HEK293 (cell line): ENCODE measurements around the gene NINJ2.

Experiments
- KLF1 ChIP-seq: fragments of 450-650 bp; formaldehyde crosslinking; IDR thresholded peaks from 2 replicates; pipeline ENCODE4 v1.5.1; 2016; ENCODE audit warnings: missing biosample characterization, missing genetic modification characterization
- KLF7 ChIP-seq: fragments of 450-650 bp; formaldehyde crosslinking; IDR thresholded peaks from 2 replicates; pipeline ENCODE4 v1.5.1; 2016; ENCODE audit warnings: missing biosample characterization, missing genetic modification characterization, borderline replicate concordance
- MZF1 ChIP-seq: fragments of 450-650 bp; formaldehyde crosslinking; IDR thresholded peaks from 2 replicates; pipeline ENCODE4 v1.5.1; 2017; ENCODE audit warnings: missing biosample characterization, missing genetic modification characterization, borderline replicate concordance
- SCRT2 ChIP-seq: fragments of 450-650 bp; formaldehyde crosslinking; IDR thresholded peaks from 2 replicates; pipeline ENCODE4 v1.5.1; 2016; ENCODE audit warnings: missing biosample characterization, missing genetic modification characterization
- TCF7L2 ChIP-seq: IDR thresholded peaks from 2 replicates; pipeline ENCODE4 v1.6.1; 2011; ENCODE audit warnings: low read depth, mild to moderate bottlenecking, inconsistent platforms, low read length, moderate library complexity, borderline replicate concordance
- TRIM28 ChIP-seq: IDR thresholded peaks from 2 replicates; pipeline ENCODE4 v1.6.1; 2011; ENCODE audit warnings: low read length, control low read depth, borderline replicate concordance
- ZBTB17 ChIP-seq: fragments of 450-650 bp; formaldehyde crosslinking; IDR thresholded peaks from 2 replicates; pipeline ENCODE4 v1.5.1; 2016; ENCODE audit warnings: missing biosample characterization, missing genetic modification characterization
- ZBTB7A ChIP-seq: fragments of 450-650 bp; formaldehyde crosslinking; IDR thresholded peaks from 2 replicates; pipeline ENCODE4 v1.5.1; 2016; ENCODE audit warnings: low read depth, missing biosample characterization, missing genetic modification characterization
- ZFHX2 ChIP-seq: fragments of 450-650 bp; formaldehyde crosslinking; conservative IDR thresholded peaks from 2 replicates; pipeline ENCODE4 v1.5.1; 2016; ENCODE audit warnings: missing biosample characterization, missing genetic modification characterization
- ZNF114 ChIP-seq: fragments of 450-650 bp; formaldehyde crosslinking; IDR thresholded peaks from 2 replicates; pipeline ENCODE4 v1.5.0; 2017; ENCODE audit warnings: missing biosample characterization, missing genetic modification characterization
- ZNF133 ChIP-seq: fragments of 450-650 bp; formaldehyde crosslinking; IDR thresholded peaks from 2 replicates; pipeline ENCODE4 v1.5.1; 2016; ENCODE audit warnings: missing biosample characterization, missing genetic modification characterization
- ZNF140 ChIP-seq: fragments of 450-650 bp; formaldehyde crosslinking; IDR thresholded peaks from 2 replicates; pipeline ENCODE4 v1.5.1; 2016; ENCODE audit warnings: missing biosample characterization, missing genetic modification characterization
- ZNF169 ChIP-seq: fragments of 450-650 bp; formaldehyde crosslinking; IDR thresholded peaks from 2 replicates; pipeline ENCODE4 v1.5.1; 2016; ENCODE audit warnings: missing biosample characterization, missing genetic modification characterization
- ZNF184 ChIP-seq: fragments of 450-650 bp; IDR thresholded peaks from 2 replicates; pipeline ENCODE4 v1.5.1; 2018; ENCODE audit warnings: missing biosample characterization, mild to moderate bottlenecking, missing genetic modification characterization
- ZNF221 ChIP-seq: fragments of 450-650 bp; formaldehyde crosslinking; IDR thresholded peaks from 2 replicates; pipeline ENCODE4 v1.5.1; 2017; ENCODE audit warnings: missing biosample characterization, missing genetic modification characterization, borderline replicate concordance
- ZNF239 ChIP-seq: fragments of 450-650 bp; formaldehyde crosslinking; IDR thresholded peaks from 2 replicates; pipeline ENCODE4 v1.5.1; 2016; ENCODE audit warnings: missing biosample characterization, missing genetic modification characterization
- ZNF24 ChIP-seq: fragments of 450-650 bp; formaldehyde crosslinking; IDR thresholded peaks from 2 replicates; pipeline ENCODE4 v1.5.1; 2016; ENCODE audit warnings: missing biosample characterization, missing genetic modification characterization
- ZNF404 ChIP-seq: fragments of 450-650 bp; formaldehyde crosslinking; IDR thresholded peaks from 2 replicates; pipeline ENCODE4 v1.5.1; 2017; ENCODE audit warnings: missing biosample characterization, missing genetic modification characterization
- ZNF433 ChIP-seq: fragments of 450-650 bp; formaldehyde crosslinking; IDR thresholded peaks from 2 replicates; pipeline ENCODE4 v1.5.1; 2016; ENCODE audit warnings: missing biosample characterization, missing genetic modification characterization, low read depth
- ZNF501 ChIP-seq: fragments of 450-650 bp; formaldehyde crosslinking; IDR thresholded peaks from 2 replicates; pipeline ENCODE4 v1.5.1; 2016; ENCODE audit warnings: missing biosample characterization, missing genetic modification characterization
- ZNF530 ChIP-seq: fragments of 450-650 bp; formaldehyde crosslinking; IDR thresholded peaks from 2 replicates; pipeline ENCODE4 v1.5.1; 2016; ENCODE audit warnings: low read depth, missing biosample characterization, missing genetic modification characterization
- ZNF560 ChIP-seq: fragments of 450-650 bp; formaldehyde crosslinking; IDR thresholded peaks from 2 replicates; pipeline ENCODE4 v1.5.1; 2017; ENCODE audit warnings: missing biosample characterization, missing genetic modification characterization, borderline replicate concordance
- ZNF585B ChIP-seq: fragments of 450-650 bp; formaldehyde crosslinking; IDR thresholded peaks from 2 replicates; pipeline ENCODE4 v1.5.1; 2016; ENCODE audit warnings: missing biosample characterization, missing genetic modification characterization
- ZNF664 ChIP-seq: fragments of 450-650 bp; formaldehyde crosslinking; IDR thresholded peaks from 2 replicates; pipeline ENCODE4 v1.5.1; 2016; ENCODE audit warnings: missing biosample characterization, missing genetic modification characterization
- ZSCAN16 ChIP-seq: fragments of 450-650 bp; formaldehyde crosslinking; IDR thresholded peaks from 2 replicates; pipeline ENCODE4 v1.5.1; 2016; ENCODE audit warnings: missing biosample characterization, missing genetic modification characterization
- ZSCAN30 ChIP-seq: fragments of 450-650 bp; IDR thresholded peaks from 2 replicates; pipeline ENCODE4 v1.5.1; 2018; ENCODE audit warnings: missing biosample characterization, mild to moderate bottlenecking, missing genetic modification characterization, moderate library complexity
- TF ChIP-seq, protein P1 (sequence below): fragments of 450-650 bp; formaldehyde crosslinking; IDR thresholded peaks from 2 replicates; pipeline ENCODE4 v1.5.1; 2016; ENCODE audit warnings: missing biosample characterization, missing genetic modification characterization
- TF ChIP-seq, protein P2 (sequence below): sonication (generic); formaldehyde crosslinking; IDR thresholded peaks from 2 replicates; pipeline ENCODE4 v1.8.1; 2022; ENCODE audit warnings: mild to moderate bottlenecking, moderate library complexity, missing genetic modification reagents
- TF ChIP-seq, protein P3 (sequence below): fragments of 450-650 bp; formaldehyde crosslinking; IDR thresholded peaks from 2 replicates; pipeline ENCODE4 v1.5.1; 2017; ENCODE audit warnings: missing biosample characterization, missing genetic modification characterization
- TF ChIP-seq, protein P4 (sequence below): fragments of 450-650 bp; formaldehyde crosslinking; IDR thresholded peaks from 2 replicates; pipeline ENCODE4 v1.5.1; 2016; ENCODE audit warnings: missing biosample characterization, missing genetic modification characterization
- TF ChIP-seq, protein P5 (sequence below): fragments of 450-650 bp; formaldehyde crosslinking; IDR thresholded peaks from 2 replicates; pipeline ENCODE4 v1.5.1; 2016; ENCODE audit warnings: missing biosample characterization, missing genetic modification characterization
- TF ChIP-seq, protein P6 (sequence below): fragments of 450-650 bp; formaldehyde crosslinking; IDR thresholded peaks from 2 replicates; pipeline ENCODE4 v1.5.1; 2016; ENCODE audit warnings: missing biosample characterization, missing genetic modification characterization

Gene NINJ2

DNA sequence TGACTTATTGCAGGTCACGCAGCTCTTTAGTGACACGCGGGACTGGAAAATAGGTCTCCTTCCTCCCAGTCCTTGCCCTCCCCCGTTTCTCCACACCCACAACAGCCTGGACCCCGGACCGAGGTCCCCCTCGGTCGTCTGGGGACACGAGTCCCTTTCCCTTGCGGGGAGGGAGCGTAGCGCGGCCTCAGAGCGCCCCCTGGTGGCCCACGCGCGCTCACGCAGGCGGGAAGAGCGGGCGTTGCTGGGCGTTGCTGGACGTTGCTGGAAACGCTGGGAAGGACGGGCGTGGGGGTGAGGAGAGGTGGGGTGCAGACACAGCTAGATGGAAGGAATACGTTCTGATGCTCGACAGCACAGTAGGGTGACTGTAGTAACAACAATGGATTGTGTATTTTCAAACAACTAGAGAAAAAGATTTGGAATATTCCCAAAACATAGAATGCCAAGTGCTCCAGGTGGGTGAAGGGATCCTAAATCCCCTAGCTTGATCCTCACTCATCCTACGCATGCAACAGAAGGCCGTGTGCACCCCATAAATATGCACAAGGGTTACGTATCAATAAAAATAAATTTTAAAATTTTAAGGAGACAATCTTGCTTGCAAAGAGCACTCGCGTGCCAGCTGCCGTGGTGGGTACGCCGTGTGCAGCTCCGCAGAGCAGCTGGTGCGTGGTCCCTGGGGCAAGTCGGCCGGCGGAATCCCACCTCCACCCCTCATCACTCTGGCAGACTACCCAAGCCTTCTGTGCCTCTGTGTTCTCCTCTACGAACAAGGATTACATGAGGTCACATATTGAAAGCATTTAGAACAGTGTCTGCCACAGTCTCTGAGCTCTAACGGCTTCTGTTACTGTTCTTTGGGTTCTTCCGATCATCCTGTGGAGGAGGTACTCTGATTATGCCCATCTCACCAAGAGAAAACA, 116.1 kb downstream of the NINJ2 start (continued):
- TF ChIP-seq, protein P1, sequence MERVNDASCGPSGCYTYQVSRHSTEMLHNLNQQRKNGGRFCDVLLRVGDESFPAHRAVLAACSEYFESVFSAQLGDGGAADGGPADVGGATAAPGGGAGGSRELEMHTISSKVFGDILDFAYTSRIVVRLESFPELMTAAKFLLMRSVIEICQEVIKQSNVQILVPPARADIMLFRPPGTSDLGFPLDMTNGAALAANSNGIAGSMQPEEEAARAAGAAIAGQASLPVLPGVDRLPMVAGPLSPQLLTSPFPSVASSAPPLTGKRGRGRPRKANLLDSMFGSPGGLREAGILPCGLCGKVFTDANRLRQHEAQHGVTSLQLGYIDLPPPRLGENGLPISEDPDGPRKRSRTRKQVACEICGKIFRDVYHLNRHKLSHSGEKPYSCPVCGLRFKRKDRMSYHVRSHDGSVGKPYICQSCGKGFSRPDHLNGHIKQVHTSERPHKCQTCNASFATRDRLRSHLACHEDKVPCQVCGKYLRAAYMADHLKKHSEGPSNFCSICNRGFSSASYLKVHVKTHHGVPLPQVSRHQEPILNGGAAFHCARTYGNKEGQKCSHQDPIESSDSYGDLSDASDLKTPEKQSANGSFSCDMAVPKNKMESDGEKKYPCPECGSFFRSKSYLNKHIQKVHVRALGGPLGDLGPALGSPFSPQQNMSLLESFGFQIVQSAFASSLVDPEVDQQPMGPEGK (tag by site-specific recombination), result 0 out of 2 replicates have a peak, but pooled peaks have one; percentile 8
- TF ChIP-seq, protein P2, sequence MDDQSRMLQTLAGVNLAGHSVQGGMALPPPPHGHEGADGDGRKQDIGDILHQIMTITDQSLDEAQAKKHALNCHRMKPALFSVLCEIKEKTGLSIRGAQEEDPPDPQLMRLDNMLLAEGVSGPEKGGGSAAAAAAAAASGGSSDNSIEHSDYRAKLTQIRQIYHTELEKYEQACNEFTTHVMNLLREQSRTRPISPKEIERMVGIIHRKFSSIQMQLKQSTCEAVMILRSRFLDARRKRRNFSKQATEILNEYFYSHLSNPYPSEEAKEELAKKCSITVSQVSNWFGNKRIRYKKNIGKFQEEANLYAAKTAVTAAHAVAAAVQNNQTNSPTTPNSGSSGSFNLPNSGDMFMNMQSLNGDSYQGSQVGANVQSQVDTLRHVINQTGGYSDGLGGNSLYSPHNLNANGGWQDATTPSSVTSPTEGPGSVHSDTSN, result no peak
- no peak for TF ChIP-seq ZBTB7A
- TF ChIP-seq ZNF140 (tag by site-specific recombination), result no peak
- no peak for TF ChIP-seq ZNF585B (tag by site-specific recombination)
- TF ChIP-seq ZNF501, result peak; percentile 92
- TF ChIP-seq ZNF664, result no peak
- no peak for TF ChIP-seq ZNF239 (tag by site-specific recombination)
- peak; percentile 96 for TF ChIP-seq KLF1 (tag by site-specific recombination)
- TF ChIP-seq ZSCAN16 (tag by site-specific recombination), result no peak
- peak; percentile 61 for TF ChIP-seq ZSCAN30 (tag by site-specific recombination)
- no peak for TF ChIP-seq ZNF404 (tag by site-specific recombination)
- TF ChIP-seq, protein P3, sequence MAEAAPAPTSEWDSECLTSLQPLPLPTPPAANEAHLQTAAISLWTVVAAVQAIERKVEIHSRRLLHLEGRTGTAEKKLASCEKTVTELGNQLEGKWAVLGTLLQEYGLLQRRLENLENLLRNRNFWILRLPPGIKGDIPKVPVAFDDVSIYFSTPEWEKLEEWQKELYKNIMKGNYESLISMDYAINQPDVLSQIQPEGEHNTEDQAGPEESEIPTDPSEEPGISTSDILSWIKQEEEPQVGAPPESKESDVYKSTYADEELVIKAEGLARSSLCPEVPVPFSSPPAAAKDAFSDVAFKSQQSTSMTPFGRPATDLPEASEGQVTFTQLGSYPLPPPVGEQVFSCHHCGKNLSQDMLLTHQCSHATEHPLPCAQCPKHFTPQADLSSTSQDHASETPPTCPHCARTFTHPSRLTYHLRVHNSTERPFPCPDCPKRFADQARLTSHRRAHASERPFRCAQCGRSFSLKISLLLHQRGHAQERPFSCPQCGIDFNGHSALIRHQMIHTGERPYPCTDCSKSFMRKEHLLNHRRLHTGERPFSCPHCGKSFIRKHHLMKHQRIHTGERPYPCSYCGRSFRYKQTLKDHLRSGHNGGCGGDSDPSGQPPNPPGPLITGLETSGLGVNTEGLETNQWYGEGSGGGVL (tag by site-specific recombination), result no peak
- no peak for TF ChIP-seq ZBTB17 (tag by site-specific recombination)
- TF ChIP-seq ZNF114 (tag by site-specific recombination), result no peak
- TF ChIP-seq ZNF433, result no peak
- no peak for TF ChIP-seq ZNF24
- TF ChIP-seq TRIM28, result no peak
- no peak for TF ChIP-seq ZNF530
- no peak for TF ChIP-seq ZNF169 (tag by site-specific recombination)
- TF ChIP-seq ZNF184, result no peak
- no peak for TF ChIP-seq TCF7L2
- no peak for TF ChIP-seq ZNF133
- TF ChIP-seq ZNF221 (tag by site-specific recombination), result no peak
- peak; percentile 76 for TF ChIP-seq KLF7 (tag by site-specific recombination)
- TF ChIP-seq SCRT2, result no peak
- TF ChIP-seq, protein P4, sequence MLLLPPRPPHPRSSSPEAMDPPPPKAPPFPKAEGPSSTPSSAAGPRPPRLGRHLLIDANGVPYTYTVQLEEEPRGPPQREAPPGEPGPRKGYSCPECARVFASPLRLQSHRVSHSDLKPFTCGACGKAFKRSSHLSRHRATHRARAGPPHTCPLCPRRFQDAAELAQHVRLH (tag by site-specific recombination), result no peak
- peak; percentile 78 for TF ChIP-seq ZFHX2 (tag by site-specific recombination)
- TF ChIP-seq ZNF560 (tag by site-specific recombination), result no peak
- TF ChIP-seq, protein P5, sequence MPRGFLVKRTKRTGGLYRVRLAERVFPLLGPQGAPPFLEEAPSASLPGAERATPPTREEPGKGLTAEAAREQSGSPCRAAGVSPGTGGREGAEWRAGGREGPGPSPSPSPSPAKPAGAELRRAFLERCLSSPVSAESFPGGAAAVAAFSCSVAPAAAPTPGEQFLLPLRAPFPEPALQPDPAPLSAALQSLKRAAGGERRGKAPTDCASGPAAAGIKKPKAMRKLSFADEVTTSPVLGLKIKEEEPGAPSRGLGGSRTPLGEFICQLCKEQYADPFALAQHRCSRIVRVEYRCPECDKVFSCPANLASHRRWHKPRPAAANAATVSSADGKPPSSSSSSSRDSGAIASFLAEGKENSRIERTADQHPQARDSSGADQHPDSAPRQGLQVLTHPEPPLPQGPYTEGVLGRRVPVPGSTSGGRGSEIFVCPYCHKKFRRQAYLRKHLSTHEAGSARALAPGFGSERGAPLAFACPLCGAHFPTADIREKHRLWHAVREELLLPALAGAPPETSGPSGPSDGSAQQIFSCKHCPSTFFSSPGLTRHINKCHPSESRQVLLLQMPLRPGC (tag by site-specific recombination), result no peak
- TF ChIP-seq, protein P6, sequence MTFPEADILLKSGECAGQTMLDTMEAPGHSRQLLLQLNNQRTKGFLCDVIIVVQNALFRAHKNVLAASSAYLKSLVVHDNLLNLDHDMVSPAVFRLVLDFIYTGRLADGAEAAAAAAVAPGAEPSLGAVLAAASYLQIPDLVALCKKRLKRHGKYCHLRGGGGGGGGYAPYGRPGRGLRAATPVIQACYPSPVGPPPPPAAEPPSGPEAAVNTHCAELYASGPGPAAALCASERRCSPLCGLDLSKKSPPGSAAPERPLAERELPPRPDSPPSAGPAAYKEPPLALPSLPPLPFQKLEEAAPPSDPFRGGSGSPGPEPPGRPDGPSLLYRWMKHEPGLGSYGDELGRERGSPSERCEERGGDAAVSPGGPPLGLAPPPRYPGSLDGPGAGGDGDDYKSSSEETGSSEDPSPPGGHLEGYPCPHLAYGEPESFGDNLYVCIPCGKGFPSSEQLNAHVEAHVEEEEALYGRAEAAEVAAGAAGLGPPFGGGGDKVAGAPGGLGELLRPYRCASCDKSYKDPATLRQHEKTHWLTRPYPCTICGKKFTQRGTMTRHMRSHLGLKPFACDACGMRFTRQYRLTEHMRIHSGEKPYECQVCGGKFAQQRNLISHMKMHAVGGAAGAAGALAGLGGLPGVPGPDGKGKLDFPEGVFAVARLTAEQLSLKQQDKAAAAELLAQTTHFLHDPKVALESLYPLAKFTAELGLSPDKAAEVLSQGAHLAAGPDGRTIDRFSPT (tag by site-specific recombination), result no peak
- TF ChIP-seq MZF1, result no peak
